ENCODE data around the gene STAB2. TPM values are rescaled to one million over a fixed set of nuclear protein-coding genes. Genes with fewer than 3 reads are reported as not detected.

The STAB2 gene
- total and polyA plus RNA-seq, 2 donors (not counting 1 experiment from before 2014, with no cell fraction given): not detected

GRCh38 chr12:103757248-103757647 is 170.2 kb downstream of the STAB2 start:
- CTCF ChIA-PET: no interaction called here
- H3K27me3 Mint-ChIP-seq: no peaks in the 10 kb centered on the region
- no peaks in the 10 kb centered on the region for H3K9me3 Mint-ChIP-seq (ENCODE audit: insufficient read depth)
- H3K4me3 Mint-ChIP-seq: no peak overlapping the region
- DNase-seq (no peak), ATAC-seq (ENCODE audit: low read depth) (no peak)
- Histone ChIP-seq H3K79me2 (ENCODE audit: control insufficient read depth, insufficient read depth, low read length) (no peaks in the 10 kb centered on the region), H3K27me3 (replicated peaks in 1 of 4; ENCODE audit: control extremely low read depth in 1 of 4, control insufficient read depth in 3 of 4, insufficient read depth in 4 of 4, low read length in 3 of 4) (no peaks in the 10 kb centered on the region), H3K4me2 (replicated peaks; ENCODE audit: low read depth, low read length, poor library complexity, severe bottlenecking) (no peak overlapping the region), H3K4me1 (ENCODE audit: control insufficient read depth in 2 of 2, insufficient read depth in 2 of 2, low read length in 2 of 2) (no peaks in the 10 kb centered on the region), H3K9me3 (ENCODE audit: control extremely low read depth in 1 of 3, control insufficient read depth in 2 of 3, insufficient read depth in 1 of 3, low read length in 2 of 3) (no peaks in the 10 kb centered on the region), H3K36me3 (replicated peaks in 1 of 2; ENCODE audit: control extremely low read depth in 1 of 2, control insufficient read depth in 1 of 2, extremely low read depth in 1 of 2, insufficient read depth in 2 of 2, low read length in 1 of 2) (no peaks in the 10 kb centered on the region), H3K4me3 (ENCODE audit: control extremely low read depth in 1 of 5, extremely low read depth in 1 of 5, insufficient read depth in 1 of 5, low read depth in 2 of 5, low read length in 4 of 5) (no peak overlapping the region), H2AFZ (ENCODE audit: insufficient read depth, low read depth, low read length, poor library complexity, severe bottlenecking) (no peak overlapping the region), H3K27ac (ENCODE audit: low read length in 2 of 2) (no peak overlapping the region), H3K9ac (ENCODE audit: low read length) (no peak overlapping the region), H4K20me1 (ENCODE audit: control insufficient read depth, insufficient read depth, low read length, poor library complexity, severe bottlenecking) (no peaks in the 10 kb centered on the region)
- intact Hi-C loops (cut with micrococcal nuclease): no loop called here
- POLR2A ChIA-PET: no interaction called here
- 88% methylated on average over 1 of the region's 1 CpG for WGBS (ENCODE audit: insufficient coverage)
- H3K4me1 Mint-ChIP-seq: no peaks in the 10 kb centered on the region
- no peak for TF ChIP-seq EZH2 (IDR thresholded peaks at IDR 0.05; ENCODE audit: borderline replicate concordance, insufficient read depth, low read depth, low read length, poor library complexity, severe bottlenecking)
- no peak for TF ChIP-seq CTCF (IDR thresholded peaks at IDR 0.05)
- no peak overlapping the region for H3K27ac Mint-ChIP-seq

DNA sequence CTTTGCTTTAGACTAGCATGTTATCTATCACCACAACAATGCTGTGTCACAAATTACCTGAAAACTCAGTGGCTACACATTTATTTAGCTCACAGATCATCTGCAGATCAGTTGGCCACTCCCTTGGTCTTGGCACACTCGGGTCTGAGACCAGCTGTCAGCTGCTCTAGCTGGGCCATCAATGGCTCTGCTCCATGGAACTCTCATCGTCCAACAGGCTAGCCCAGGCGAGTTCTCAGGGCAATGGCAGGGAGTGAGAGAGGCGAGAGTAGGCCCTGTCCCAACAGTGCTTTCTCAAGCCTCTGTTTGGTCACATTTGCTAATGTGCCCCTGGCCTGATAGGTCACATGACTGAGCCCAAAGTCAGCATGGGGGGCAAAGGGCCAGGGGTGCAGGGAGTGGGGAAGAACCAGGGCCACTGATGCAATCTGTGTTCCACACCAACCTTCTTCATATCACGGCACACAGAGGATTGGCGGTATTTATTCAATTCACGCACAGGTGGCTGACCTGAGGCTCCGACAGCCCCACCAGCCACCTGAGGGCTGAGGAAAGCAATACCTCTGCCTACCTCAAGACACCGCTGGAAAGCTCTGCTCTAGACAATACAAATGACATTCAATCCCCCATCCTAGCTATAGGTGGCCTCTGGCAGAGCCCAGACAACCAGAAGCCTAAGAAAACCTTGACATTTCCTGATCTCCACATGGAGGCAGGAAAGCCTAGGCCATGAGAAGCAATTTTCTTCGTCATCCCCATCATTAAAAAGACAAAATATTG is 171.4 kb downstream of the STAB2 start:
- Histone ChIP-seq H3K4me3 (ENCODE audit: control extremely low read depth in 1 of 5, extremely low read depth in 1 of 5, insufficient read depth in 1 of 5, low read depth in 2 of 5, low read length in 4 of 5) (no peak overlapping the region), H3K4me1 (ENCODE audit: control insufficient read depth in 2 of 2, insufficient read depth in 2 of 2, low read length in 2 of 2) (no peaks in the 10 kb centered on the region), H3K9me3 (ENCODE audit: control extremely low read depth in 1 of 3, control insufficient read depth in 2 of 3, insufficient read depth in 1 of 3, low read length in 2 of 3) (no peaks in the 10 kb centered on the region), H3K36me3 (replicated peaks in 1 of 2; ENCODE audit: control extremely low read depth in 1 of 2, control insufficient read depth in 1 of 2, extremely low read depth in 1 of 2, insufficient read depth in 2 of 2, low read length in 1 of 2) (no peaks in the 10 kb centered on the region), H3K4me2 (replicated peaks; ENCODE audit: low read depth, low read length, poor library complexity, severe bottlenecking) (no peak overlapping the region), H4K20me1 (ENCODE audit: control insufficient read depth, insufficient read depth, low read length, poor library complexity, severe bottlenecking) (no peaks in the 10 kb centered on the region), H3K27me3 (replicated peaks in 1 of 4; ENCODE audit: control extremely low read depth in 1 of 4, control insufficient read depth in 3 of 4, insufficient read depth in 4 of 4, low read length in 3 of 4) (no peaks in the 10 kb centered on the region), H3K9ac (ENCODE audit: low read length) (no peak overlapping the region), H3K27ac (ENCODE audit: low read length in 2 of 2) (no peak overlapping the region), H2AFZ (ENCODE audit: insufficient read depth, low read depth, low read length, poor library complexity, severe bottlenecking) (no peak overlapping the region), H3K79me2 (ENCODE audit: control insufficient read depth, insufficient read depth, low read length) (no peaks in the 10 kb centered on the region)
- Mint-ChIP-seq H3K9me3 (ENCODE audit: insufficient read depth) (no peaks in the 10 kb centered on the region), H3K4me3 (no peak overlapping the region), H3K27ac (peak overlapping the region; percentile 6), H3K27me3 (no peaks in the 10 kb centered on the region), H3K4me1 (no peaks in the 10 kb centered on the region)
- DNase-seq (no peak), ATAC-seq (ENCODE audit: low read depth) (no peak)
- intact Hi-C loops (cut with micrococcal nuclease): no loop called here
- WGBS (ENCODE audit: insufficient coverage): 97% methylated on average over 10 of the region's 10 CpGs
- ChIA-PET POLR2A (no interaction called here), CTCF (no interaction called here)
- no peak for TF ChIP-seq CTCF (IDR thresholded peaks at IDR 0.05)
- no peak for TF ChIP-seq EZH2 (IDR thresholded peaks at IDR 0.05; ENCODE audit: borderline replicate concordance, insufficient read depth, low read depth, low read length, poor library complexity, severe bottlenecking)
